ENCODE data around the gene ZSCAN5B. TPM values are rescaled to one million over a fixed set of nuclear protein-coding genes. Genes with fewer than 3 reads are reported as not detected.
"Not testable (repeated sequence)": the region's sequence is repeated elsewhere in the genome, so short reads cannot be mapped to it uniquely, and the experiment has no call there.

Gene ZSCAN5B
- total RNA-seq, 1 donor from 2014 or later: not detected

DNA sequence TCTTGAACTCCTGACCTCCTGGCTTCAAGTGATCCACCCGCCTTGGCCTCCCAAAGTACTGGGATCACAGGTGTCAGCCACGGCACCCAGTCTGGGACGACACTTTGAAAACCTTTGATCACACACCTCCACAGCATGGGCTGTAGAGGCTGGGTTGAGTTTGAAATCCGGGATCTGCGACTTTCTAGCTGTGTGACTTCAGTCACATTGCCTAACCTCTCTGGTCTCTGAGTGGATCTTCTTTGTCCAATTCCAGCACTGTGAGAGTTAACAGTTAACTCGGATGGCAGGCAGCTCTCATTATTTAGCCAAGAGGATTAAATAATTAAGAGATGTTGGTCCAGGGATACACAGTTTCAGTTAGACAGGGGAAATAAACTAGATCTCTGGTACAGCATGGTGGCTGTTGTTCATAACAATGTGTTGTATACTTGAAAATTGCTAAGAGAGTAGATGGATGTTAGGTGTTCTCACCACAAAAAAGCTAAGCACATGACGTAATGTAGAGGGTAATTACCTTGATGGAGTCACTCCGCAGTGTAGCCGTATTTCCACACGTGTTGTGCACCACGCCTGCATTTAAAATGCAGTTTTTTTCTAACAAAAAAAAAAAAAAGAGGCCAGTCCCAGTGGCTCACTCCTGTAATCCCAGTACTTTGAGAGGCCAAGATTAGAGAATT is 19.9 kb downstream of the ZSCAN5B start:
- intact Hi-C loops (cut with DNase I): no loop called here
- DNase-seq (ENCODE audit: missing footprints) (no peak), ATAC-seq (no peak)

DNA sequence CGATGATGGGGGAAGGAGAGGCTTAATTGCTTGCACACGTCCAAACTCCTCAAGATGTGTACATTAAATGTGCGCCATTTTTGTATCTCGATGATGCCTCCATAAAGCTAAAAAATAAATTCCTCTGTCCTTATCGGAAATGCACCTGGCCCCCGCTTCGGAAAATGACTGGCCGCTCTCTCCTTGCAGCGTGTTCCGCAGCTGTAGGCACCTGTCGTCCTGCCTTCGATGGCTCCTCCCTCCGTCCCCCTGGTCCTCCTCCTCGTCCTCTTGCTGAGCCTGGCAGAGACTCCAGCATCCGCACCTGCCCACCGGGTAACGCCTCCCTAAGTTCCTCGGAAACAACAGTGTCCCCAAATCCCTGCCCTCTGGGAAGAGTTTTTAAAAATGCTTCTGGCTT is 20.7 kb downstream of the ZSCAN5B start:
- DNase-seq (ENCODE audit: missing footprints): no peak
- no peak for ATAC-seq
- intact Hi-C loops (cut with DNase I): no loop called here

DNA sequence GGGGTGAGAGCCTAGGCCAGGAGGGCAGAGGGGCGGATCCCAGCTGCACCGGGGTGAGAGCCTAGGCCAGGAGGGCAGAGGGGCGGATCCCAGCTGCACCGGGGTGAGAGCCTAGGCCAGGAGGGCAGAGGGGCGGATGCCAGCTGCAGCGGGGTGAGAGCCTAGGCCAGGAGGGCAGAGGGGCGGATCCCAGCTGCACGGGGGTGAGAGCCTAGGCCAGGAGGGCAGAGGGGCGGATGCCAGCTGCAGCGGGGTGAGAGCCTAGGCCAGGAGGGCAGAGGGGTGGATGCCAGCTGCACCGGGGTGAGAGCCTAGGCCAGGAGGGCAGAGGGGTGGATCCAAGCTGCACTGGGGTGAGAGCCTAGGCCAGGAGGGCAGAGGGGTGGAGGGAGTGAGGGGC is 21.3 kb downstream of the ZSCAN5B start:
- DNase-seq (ENCODE audit: missing footprints); intact Hi-C loops (cut with DNase I); ATAC-seq: not testable (repeated sequence)

DNA sequence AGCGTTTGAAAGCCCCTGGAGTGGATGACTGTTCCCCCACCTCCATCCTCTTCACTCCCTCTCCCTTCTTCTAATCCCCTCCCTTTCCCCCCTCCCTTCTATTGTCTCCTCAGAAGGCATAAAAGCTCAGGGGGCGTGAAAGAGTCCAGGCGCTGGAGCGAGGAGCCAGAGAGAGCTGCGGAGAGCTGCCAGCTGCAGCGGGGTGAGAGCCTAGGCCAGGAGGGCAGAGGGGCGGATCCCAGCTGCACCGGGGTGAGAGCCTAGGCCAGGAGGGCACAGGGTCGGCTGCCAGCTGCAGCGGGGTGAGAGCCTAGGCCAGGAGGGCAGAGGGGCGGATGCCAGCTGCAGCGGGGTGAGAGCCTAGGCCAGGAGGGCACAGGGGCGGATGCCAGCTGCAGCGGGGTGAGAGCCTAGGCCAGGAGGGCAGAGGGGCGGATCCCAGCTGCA is 21.7 kb downstream of the ZSCAN5B start, which contains the start of gene GALP:
Gene GALP (plus strand): TSS at position 148 of the 447 bp plus-strand sequence. CDS start 1,101 bp downstream, outside the sequence.
- intact Hi-C loops (cut with DNase I); ATAC-seq; DNase-seq (ENCODE audit: missing footprints): not testable (repeated sequence)

DNA sequence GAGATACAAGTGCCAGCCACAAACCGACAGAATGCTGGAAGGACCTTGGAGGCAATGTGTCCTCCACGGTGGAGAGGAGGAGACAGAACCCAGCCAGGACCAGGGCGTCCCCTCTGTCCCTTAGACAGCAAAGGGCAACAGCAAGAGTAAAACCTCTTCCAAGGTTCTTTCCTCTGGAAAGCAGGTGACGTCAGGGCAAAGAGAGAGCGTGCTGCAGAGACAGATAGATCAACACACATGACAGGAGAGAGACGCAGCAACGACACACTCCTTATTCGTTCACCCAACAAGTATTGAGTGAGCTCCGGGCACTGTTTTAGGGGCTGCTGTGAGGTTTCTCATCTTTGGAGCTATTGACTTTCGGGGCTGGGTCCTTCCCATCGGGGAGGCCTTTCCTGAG is 23.0 kb downstream of the ZSCAN5B start:
- intact Hi-C loops (cut with DNase I): no loop called here
- ATAC-seq (no peak), DNase-seq (ENCODE audit: missing footprints) (no peak)

DNA sequence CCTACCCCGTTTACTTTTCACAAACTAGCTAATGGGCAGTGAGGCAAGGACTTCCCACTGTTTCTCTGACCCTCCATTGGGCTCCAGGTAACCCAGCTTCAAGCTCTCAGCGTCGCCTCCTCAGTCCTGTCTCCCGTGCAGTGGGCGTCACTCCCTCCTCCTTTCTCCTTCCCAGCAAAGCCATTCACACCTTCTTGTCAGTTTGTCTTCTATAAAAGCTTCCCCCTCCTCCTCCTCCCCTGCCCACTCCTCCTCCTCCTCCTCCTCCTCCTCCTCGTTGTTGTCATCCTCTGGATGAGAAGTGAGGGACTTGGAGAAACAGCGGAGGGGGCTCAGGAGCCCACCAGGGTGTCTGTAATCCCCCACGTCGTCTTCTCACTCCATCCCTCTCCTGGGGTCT is 23.5 kb downstream of the ZSCAN5B start:
- ATAC-seq (no peak), DNase-seq (ENCODE audit: missing footprints) (no peak)
- intact Hi-C loops (cut with DNase I): no loop called here

DNA sequence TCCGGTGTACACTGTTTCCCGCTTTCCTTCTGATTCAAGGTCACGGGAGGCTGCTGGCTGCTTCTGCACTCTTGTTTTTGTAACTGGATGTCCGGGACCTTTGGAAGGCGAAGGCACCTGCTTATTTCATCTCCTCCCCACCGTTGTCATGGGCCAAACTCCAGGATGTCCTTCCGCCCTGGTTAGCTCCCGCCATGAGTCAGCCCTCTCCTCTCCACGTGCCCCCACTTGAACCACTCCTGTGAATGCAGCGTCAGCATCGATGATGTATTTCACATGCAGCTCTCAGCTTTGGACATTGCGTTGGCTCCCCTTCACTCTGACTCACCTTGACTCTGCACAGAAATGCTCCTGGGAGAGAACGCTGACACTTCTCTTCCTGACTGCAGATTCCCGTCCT is 27.3 kb downstream of the ZSCAN5B start:
- DNase-seq (ENCODE audit: missing footprints) (no peak), ATAC-seq (no peak)
- intact Hi-C loops (cut with DNase I): loop anchor here (2.0 kb wide), 1 partner anchor 89 kb away; no protein-coding TSS in a partner anchor

DNA sequence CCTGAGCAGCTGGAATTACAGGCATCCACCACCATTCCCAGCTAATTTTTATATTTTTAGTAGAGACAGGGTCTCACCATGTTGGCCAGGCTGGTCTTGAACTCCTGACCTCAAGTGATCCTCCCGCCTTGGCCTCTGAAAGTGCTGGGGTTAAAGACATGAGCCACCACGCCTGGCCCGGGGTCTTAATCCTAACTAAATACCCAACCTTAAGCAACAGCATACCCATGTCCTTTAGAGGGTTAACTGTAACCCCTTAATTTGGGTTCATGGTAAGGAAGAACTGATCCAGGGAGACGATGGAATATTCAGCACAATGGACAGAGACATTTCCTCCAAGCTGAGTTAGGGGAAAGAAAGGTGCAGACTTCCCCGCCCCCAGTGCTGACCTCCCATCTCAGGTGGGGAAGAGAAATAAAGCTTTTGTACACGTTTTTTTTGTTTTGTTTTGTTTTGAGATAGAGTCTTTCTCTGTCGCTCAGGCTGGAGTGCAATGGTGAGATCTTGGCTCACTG is 30.5 kb downstream of the ZSCAN5B start:
- intact Hi-C loops (cut with DNase I): no loop called here
- DNase-seq (ENCODE audit: missing footprints) (no peak), ATAC-seq (no peak)

DNA sequence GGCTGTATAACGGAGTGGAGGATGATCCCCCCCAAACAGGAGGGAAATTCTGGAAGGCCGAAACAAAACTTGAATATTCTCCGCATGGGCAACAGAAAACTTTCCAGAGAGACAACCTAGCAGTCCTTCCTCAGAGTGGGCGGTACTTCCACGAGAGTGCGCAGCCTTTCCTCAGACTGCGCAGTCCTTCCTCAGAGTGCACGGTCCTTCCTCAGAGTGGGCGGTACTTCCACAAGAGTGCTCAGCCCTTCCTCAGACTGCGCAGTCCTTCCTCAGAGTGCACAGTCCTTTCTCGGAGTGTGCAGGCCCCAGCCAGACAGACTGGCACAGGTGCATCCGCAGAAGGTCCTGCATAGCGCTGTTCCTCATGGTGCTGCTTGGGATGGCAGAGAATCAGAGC is 34.5 kb downstream of the ZSCAN5B start:
- intact Hi-C loops (cut with DNase I): no loop called here
- DNase-seq (ENCODE audit: missing footprints): no peak
- no peak for ATAC-seq

DNA sequence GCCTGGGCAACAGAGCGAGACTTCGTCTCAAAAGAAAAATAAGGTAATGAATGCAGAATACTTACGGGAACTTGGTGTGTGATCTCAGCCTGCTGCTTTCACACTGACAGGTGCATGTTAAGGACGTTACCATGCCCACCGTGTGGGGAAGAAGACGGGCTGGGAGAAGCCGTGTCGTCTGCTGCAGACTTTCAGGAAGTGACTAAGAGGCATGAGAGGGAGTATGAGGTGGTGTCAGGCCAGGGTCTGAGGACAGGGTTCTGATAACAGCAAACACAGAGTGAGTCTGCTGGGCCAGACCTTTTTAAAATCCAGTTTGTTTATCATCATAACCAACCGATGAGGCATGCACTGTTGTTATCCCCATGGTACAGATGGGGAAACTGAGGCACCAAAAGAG is 35.3 kb downstream of the ZSCAN5B start:
- no peak for ATAC-seq
- no peak for DNase-seq (ENCODE audit: missing footprints)
- intact Hi-C loops (cut with DNase I): no loop called here

DNA sequence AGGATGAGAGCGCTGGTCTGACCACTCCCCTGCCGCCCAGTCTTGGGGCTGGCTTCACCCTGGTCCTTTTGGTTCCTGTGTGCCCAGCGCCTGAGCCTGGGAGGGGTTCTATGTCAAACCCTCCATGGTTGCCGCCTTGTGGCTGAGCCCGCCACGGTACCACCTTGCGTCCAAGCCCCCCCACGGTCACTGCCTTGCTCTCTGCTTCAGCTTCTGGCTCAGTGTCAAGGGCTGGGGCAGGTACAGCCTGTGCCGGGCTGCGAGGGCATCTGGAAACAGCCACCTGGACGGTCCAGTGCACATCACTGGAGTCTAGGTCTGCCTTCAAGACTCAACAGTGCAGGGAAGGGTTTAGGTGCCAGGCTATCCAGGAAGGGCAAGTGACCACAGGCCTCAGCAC is 36.0 kb downstream of the ZSCAN5B start:
- ATAC-seq (no peak), DNase-seq (ENCODE audit: missing footprints) (no peak)
- intact Hi-C loops (cut with DNase I): no loop called here

DNA sequence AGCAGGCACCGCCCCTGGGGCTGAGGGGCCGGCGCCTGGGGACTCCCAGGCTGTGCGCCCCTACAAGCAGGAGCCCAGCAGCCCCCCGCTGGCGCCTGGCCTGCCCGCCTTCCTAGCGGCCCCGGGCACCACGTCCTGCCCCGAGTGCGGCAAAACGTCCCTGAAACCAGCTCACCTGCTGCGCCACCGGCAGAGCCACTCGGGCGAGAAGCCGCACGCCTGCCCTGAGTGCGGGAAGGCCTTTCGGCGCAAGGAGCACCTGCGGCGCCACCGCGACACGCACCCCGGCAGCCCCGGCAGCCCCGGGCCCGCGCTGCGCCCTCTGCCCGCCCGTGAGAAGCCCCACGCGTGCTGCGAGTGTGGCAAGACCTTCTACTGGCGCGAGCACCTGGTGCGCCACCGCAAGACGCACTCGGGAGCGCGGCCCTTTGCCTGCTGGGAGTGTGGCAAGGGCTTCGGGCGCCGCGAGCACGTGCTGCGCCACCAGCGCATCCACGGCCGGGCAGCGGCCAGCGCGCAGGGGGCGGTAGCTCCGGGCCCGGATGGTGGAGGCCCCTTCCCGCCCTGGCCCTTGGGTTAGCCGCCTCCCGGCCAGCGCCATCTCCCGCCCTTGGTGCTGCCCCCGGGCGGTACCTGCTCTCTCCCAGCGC is 37.8 kb downstream of the ZSCAN5B start:
- intact Hi-C loops (cut with DNase I): no loop called here
- ATAC-seq (no peak), DNase-seq (ENCODE audit: missing footprints) (no peak)

DNA sequence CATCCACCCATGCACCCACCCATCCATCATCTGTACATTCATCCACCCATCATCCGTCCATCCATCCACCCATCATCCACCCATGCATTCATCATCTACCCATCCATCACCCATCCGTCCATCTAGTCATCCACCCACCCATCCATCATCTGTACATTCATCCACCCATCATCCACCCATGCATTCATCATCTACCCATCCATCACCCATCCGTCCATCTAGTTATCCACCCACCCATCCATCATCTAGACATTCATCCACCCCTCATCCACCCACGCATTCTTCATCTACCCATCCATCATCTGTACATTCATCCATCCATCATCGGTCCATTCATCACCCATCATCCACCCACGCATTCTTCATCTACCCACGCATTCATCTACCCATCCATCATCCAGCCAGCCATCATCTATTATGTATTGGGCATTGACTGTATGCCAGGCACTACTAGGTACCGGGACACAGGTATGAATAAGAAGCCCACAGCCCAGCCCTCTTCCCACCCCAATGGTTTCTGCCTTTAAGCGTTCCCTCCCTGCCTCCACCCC is 38.5 kb downstream of the ZSCAN5B start:
- DNase-seq (ENCODE audit: missing footprints): no peak
- ATAC-seq: no peak
- intact Hi-C loops (cut with DNase I): no loop called here

DNA sequence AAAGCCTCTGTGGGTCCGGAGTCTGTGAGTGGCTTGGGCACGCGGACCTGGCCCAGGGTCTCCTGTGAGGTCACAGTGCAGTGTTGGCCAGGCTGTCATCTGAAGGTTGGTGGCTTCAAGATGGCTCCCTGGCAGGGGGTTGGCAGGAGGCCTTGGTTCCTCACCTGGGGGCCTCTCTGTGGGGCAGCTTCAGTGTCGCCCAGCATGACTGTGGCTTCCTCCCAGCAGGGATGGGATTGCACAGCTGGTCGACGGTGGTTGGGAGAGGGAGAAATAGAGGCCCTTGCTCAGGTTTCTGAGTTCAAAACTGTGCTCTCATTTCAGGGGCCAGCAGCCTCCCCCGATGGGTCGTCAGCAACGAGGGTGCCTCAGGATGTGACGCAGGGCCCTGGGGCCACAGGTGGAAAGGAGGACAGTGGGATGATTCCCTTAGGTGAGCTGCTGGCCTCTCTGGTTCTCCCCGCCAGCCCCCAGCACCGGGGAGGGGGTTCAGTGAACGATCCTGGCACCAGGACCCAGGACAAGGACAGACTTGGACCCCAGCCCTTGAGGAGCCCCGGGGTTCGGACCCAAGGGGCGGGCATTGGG is 39.3 kb downstream of the ZSCAN5B start:
- intact Hi-C loops (cut with DNase I): no loop called here
- DNase-seq (ENCODE audit: missing footprints) (no peak), ATAC-seq (no peak)

DNA sequence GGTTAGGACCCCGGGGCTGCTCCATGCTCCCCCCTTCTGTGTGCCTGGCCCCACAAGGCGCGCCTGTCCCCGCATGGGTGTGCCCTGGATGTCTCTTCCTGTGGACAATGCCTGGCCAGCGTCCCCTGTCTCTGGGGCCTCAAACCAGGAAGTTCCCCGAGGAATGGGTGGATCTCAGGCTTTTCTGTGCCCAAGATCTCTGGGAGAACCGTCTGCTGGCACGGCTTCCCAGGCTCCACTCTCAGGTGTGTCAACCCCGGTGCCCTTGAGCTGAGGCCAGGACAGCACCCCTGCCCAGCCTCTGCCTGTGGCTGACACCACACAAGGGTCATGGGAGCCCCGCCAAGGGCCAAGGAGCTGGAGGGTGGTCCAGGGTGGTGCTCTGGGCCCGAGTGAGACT is 40.8 kb downstream of the ZSCAN5B start:
- intact Hi-C loops (cut with DNase I): no loop called here
- DNase-seq (ENCODE audit: missing footprints): no peak
- ATAC-seq: no peak

DNA sequence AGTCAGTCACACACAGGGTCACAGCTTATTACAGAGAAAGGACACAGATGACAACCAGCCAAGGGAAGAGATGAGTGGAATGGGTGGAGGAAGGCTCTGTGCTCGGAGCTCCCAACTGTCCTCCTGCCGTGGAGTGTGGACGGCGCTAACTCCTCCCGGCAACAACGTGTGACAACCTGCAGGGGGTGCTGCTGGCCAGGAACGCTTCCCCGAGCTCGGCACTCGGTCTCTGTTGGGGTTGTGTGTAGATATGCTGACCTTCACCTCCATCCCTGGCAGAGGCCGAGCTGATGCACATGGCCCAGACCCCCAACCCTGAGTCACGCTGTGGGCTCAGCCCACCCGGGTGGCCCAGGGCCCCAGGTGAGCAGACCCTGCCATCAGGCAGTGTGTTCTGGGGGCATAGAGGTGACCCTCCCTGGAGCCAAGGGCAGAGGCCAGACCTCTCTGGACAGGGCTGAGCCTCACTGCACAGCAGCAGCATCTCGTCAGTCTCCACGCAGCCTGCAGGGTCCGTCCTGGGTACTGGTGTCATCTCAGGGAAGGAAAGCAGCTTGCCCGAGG is 42.4 kb downstream of the ZSCAN5B start:
- no peak for DNase-seq (ENCODE audit: missing footprints)
- ATAC-seq: peak; percentile 14
- intact Hi-C loops (cut with DNase I): no loop called here

DNA sequence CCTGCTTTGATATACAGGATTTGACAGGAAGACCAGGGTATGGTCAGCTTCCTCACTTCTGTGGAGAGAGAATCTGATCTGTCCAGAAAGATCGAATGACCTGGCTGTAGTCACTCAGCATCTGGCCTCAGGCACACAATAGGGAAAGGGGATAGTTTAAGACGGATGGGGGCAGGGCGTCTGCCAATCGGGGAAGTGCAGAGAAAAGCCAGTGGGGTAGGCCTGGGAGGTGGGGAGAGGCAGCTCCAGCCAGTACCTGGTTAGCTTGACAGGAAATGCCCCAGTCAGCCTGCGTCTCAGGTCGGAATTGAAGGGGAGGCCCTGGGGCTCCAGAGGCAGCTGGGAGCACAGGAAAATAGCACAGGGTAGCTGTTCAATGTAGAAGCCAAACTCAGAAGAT is 44.1 kb downstream of the ZSCAN5B start:
- intact Hi-C loops (cut with DNase I): no loop called here
- ATAC-seq (no peak), DNase-seq (ENCODE audit: missing footprints) (no peak)

DNA sequence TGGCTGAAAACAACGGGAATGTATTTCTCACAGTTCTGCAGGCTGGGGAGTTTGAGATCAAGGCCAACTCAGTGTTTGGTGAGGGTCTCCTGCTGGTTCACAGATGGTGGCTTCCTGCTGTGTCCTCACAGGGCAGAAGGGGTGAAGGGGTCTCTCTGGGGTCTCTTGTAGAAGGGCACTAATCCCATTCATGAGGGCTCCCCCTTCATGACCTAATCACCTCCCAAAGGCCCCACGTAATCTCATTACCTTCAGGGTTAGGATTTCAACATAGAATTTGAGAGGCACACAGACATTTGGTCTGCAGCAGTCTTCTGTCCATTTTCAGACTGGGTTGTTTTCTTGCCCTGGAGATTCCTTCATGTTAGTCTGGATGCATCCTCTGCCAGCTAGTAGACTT is 44.9 kb downstream of the ZSCAN5B start:
- ATAC-seq: no peak
- intact Hi-C loops (cut with DNase I): no loop called here

DNA sequence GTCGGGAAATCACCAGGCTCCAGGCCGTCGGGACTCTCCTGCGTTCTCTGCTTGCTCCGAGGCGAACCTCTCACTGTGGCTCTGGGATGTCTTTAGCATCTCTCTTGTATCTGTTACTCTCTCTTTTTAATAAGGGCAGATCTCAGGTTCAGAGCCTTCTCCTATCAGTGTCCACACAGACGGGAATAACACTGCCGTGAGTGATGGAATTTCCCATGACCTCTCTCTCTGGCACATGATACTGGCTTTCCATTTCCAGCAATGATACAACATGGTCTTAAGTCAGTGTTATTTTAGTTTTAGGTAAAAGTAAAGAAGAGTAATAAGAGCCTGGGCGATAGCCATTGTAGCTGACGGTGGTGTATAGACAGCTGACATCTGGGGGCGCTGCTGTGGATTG is 47.2 kb downstream of the ZSCAN5B start:
- ATAC-seq (peak; percentile 38), DNase-seq (ENCODE audit: missing footprints) (no peak)
- intact Hi-C loops (cut with DNase I): no loop called here

More for the DNA sequence above, 44.9 kb downstream of the ZSCAN5B start:
- DNase-seq (ENCODE audit: missing footprints): no peak
